Measurements from ENCODE around the gene NDUFB3.

The NDUFB3 gene

DNA sequence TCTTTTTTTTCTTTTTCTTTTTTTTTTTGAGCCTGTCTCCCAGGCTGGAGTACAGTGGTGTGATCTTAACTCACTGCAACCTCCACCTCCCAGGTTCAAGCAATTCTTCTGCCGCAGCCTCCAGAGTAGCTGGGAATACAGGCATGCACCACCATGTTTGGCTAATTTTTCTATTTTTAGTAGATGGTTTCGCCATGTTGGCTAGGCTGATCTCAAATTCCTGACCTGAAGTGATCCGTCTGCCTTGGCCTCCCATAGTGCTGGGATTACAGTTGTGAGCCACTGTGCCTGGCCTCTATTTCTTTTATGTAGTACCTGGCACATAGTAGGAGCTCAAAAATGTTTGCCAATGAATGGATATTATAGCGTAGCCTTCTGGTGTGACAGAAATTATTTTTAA is 37.4 kb downstream of the NDUFB3 start:
- no peak for DNase-seq (ENCODE audit: low read depth in 1 of 2, low spot score in 1 of 2)
- Histone ChIP-seq H3K4me3 (replicated peaks; ENCODE audit: insufficient read depth, low read length) (no peak overlapping the region), H3K27me3 (ENCODE audit: insufficient read depth, poor library complexity, severe bottlenecking) (no peaks in the 10 kb centered on the region), H3K27ac (replicated peaks) (no peak overlapping the region)
- TF ChIP-seq, protein P1, sequence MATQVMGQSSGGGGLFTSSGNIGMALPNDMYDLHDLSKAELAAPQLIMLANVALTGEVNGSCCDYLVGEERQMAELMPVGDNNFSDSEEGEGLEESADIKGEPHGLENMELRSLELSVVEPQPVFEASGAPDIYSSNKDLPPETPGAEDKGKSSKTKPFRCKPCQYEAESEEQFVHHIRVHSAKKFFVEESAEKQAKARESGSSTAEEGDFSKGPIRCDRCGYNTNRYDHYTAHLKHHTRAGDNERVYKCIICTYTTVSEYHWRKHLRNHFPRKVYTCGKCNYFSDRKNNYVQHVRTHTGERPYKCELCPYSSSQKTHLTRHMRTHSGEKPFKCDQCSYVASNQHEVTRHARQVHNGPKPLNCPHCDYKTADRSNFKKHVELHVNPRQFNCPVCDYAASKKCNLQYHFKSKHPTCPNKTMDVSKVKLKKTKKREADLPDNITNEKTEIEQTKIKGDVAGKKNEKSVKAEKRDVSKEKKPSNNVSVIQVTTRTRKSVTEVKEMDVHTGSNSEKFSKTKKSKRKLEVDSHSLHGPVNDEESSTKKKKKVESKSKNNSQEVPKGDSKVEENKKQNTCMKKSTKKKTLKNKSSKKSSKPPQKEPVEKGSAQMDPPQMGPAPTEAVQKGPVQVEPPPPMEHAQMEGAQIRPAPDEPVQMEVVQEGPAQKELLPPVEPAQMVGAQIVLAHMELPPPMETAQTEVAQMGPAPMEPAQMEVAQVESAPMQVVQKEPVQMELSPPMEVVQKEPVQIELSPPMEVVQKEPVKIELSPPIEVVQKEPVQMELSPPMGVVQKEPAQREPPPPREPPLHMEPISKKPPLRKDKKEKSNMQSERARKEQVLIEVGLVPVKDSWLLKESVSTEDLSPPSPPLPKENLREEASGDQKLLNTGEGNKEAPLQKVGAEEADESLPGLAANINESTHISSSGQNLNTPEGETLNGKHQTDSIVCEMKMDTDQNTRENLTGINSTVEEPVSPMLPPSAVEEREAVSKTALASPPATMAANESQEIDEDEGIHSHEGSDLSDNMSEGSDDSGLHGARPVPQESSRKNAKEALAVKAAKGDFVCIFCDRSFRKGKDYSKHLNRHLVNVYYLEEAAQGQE (IDR thresholded peaks at IDR 0.05; ENCODE audit: insufficient replicate concordance, low read depth), result no peak
- TF ChIP-seq POLR2AphosphoS5 (IDR thresholded peaks at IDR 0.05; ENCODE audit: low read depth) (no peak), SPI1 (IDR thresholded peaks at IDR 0.05; ENCODE audit: borderline replicate concordance, low read depth) (no peak), GABPA (IDR thresholded peaks at IDR 0.05; ENCODE audit: low read depth) (no peak)
- TF ChIP-seq, protein P2, sequence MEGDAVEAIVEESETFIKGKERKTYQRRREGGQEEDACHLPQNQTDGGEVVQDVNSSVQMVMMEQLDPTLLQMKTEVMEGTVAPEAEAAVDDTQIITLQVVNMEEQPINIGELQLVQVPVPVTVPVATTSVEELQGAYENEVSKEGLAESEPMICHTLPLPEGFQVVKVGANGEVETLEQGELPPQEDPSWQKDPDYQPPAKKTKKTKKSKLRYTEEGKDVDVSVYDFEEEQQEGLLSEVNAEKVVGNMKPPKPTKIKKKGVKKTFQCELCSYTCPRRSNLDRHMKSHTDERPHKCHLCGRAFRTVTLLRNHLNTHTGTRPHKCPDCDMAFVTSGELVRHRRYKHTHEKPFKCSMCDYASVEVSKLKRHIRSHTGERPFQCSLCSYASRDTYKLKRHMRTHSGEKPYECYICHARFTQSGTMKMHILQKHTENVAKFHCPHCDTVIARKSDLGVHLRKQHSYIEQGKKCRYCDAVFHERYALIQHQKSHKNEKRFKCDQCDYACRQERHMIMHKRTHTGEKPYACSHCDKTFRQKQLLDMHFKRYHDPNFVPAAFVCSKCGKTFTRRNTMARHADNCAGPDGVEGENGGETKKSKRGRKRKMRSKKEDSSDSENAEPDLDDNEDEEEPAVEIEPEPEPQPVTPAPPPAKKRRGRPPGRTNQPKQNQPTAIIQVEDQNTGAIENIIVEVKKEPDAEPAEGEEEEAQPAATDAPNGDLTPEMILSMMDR (IDR thresholded peaks at IDR 0.05; ENCODE audit: insufficient read depth, low read length), result no peak

DNA sequence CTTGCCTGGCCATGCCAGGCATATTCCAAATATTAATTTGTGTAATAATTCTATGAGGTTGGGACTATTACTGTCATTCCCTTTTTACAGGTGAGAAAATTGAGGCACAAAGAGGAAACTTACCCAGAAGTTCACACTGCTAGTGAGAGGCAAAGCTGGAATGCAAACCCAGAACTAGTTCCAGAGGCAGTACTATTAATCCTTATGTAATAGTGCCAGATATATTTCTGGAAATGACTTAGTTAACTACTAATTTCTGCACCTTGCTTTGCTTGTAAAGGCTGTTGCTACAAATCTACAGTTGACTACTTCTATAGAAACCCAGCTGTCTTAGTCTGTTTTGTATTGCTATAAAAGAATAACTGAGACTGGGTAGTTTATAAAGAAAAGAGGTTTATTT is 38.8 kb downstream of the NDUFB3 start:
- no peak for DNase-seq (ENCODE audit: low read depth in 1 of 2, low spot score in 1 of 2)
- TF ChIP-seq, protein P2 (IDR thresholded peaks at IDR 0.05; ENCODE audit: insufficient read depth, low read length), result no peak
- TF ChIP-seq SPI1 (IDR thresholded peaks at IDR 0.05; ENCODE audit: borderline replicate concordance, low read depth) (no peak), GABPA (IDR thresholded peaks at IDR 0.05; ENCODE audit: low read depth) (no peak), POLR2AphosphoS5 (IDR thresholded peaks at IDR 0.05; ENCODE audit: low read depth) (no peak)
- TF ChIP-seq, protein P1 (IDR thresholded peaks at IDR 0.05; ENCODE audit: insufficient replicate concordance, low read depth), result no peak
- Histone ChIP-seq H3K27me3 (ENCODE audit: insufficient read depth, poor library complexity, severe bottlenecking) (no peaks in the 10 kb centered on the region), H3K27ac (replicated peaks) (no peak overlapping the region), H3K4me3 (replicated peaks; ENCODE audit: insufficient read depth, low read length) (no peak overlapping the region)

DNA sequence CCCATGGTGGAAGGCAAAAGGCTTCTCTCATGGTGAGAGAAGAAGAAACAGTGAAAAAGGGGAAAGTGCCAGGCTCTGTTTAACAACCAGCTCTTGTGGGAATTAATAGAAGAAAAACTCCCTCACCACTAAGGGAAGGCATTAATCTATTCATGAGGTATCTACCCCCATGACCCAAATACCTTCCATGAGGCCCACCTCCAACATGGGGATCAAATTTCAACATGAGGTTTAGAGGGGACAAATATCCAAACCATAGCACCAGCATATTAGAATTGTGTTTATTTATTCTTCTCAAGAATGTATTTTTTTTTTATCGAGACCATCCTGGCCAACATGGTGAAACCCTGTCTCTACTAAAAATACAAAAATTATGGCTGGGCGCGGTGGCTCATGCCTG is 39.3 kb downstream of the NDUFB3 start:
- no peak for DNase-seq (ENCODE audit: low read depth in 1 of 2, low spot score in 1 of 2)
- Histone ChIP-seq H3K27ac (replicated peaks) (no peak overlapping the region), H3K4me3 (replicated peaks; ENCODE audit: insufficient read depth, low read length) (no peak overlapping the region), H3K27me3 (ENCODE audit: insufficient read depth, poor library complexity, severe bottlenecking) (no peaks in the 10 kb centered on the region)
- no peak for TF ChIP-seq GABPA (IDR thresholded peaks at IDR 0.05; ENCODE audit: low read depth)
- TF ChIP-seq, protein P2 (IDR thresholded peaks at IDR 0.05; ENCODE audit: insufficient read depth, low read length), result no peak
- TF ChIP-seq, protein P1 (IDR thresholded peaks at IDR 0.05; ENCODE audit: insufficient replicate concordance, low read depth), result no peak
- TF ChIP-seq POLR2AphosphoS5 (IDR thresholded peaks at IDR 0.05; ENCODE audit: low read depth), result no peak
